GM12892 (cell line): Measurements from ENCODE around the gene COL16A1.

Experiments
- POLR2A ChIP-seq: IDR thresholded peaks from 2 replicates; pipeline ENCODE4 v1.6.1; 2011; ENCODE audit warnings: low read depth, low read length, control low read depth
- POLR2AphosphoS5 ChIP-seq: IDR thresholded peaks from 2 replicates; pipeline ENCODE4 v1.6.1; 2011; ENCODE audit warnings: low read depth, low read length, control low read depth
- TAF1 ChIP-seq: IDR thresholded peaks from 2 replicates; pipeline ENCODE4 v1.6.1; 2011; ENCODE audit warnings: low read depth, mild to moderate bottlenecking, control low read depth, low read length, borderline replicate concordance

- TF ChIP-seq TAF1, result no peak
- no peak for TF ChIP-seq POLR2A
- no peak for TF ChIP-seq POLR2AphosphoS5
Measured at GRCh38 chr1:31617916-31618746, 85.7 kb downstream of the COL16A1 start.
